HG03520 (cell line): Measurements from ENCODE around the gene ARAF.

Experiments
- ATAC-seq: cut with Tn5 transposase; IDR thresholded peaks from one replicate; pipeline ENCODE4 v1.9.1; 2021; ENCODE audit warnings: mild to moderate bottlenecking, moderate library complexity; ENCODE audit not compliant: unreplicated experiment

The ARAF gene

DNA sequence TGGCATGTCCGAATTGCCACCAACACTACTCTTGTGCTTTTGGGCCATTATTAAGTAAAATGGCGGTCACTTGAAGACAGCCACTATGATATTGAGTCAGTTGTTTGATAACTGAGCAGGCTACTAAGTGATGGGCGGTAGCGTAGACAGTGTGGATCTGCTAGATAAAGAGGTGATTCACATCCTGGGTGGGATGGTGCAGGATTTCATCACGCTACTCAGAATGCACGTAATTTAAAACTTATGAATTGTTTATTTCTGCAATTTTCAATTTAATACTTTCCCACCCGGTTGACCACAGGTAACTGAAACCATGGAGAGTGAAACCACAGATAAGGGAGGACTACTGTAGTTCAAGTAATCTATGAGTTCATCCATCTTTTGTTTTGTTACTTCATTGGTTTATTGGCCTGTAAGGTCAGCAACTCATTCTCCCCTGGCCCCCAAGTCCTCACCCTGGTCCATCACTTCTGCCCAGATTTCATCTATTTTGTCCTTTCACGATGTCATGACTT, 2.9 kb downstream of the ARAF start:
- ATAC-seq, result no peak

- ATAC-seq, result no peak
These were observed 3.6 kb downstream of the ARAF start for GRCh38 chrX:47564438-47565085.

GRCh38 chrX:47566841-47567240, 5.8 kb downstream of the ARAF start:
- no peak for ATAC-seq

- ATAC-seq, result no peak
These were observed 7.8 kb downstream of the ARAF start for GRCh38 chrX:47568656-47569295.

GRCh38 chrX:47570794-47571193, 9.8 kb downstream of the ARAF start:
- ATAC-seq, result no peak

GRCh38 chrX:47571215-47571614, 10.2 kb downstream of the ARAF start:
- ATAC-seq, result no peak

- no peak for ATAC-seq
These were observed 10.9 kb downstream of the ARAF start for GRCh38 chrX:47571896-47572295.

DNA sequence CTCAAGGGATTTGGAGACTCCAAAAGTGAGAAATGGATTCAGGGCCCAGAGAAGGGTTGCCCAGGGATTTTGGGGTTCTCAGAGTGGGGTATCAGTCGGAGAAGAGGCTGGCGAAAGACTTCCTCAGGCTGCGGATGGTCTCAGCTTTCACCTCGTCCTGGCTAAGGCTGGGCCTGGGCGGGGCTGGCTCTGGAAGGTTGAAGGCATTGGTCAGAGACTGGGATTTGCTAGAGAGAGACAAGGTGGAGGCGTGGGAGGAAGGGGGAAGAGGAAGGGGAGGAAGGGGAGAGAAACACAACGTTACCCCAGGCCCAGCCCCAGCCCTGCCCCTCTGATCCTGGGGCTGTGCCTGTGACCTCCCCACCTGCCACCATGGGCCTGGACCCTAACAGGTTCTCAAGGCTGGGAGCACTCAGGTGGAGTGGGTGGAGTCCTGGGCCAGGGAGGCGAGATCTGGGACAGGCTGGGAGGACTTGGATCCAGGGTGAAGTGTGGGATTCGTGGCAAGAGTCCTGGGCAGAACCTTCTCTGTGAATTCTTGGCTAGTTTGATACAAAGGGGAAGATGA, 11.9 kb downstream of the ARAF start:
- no peak for ATAC-seq

GRCh38 chrX:47573341-47574075, 12.5 kb downstream of the ARAF start:
- no peak for ATAC-seq

GRCh38 chrX:47574076-47574546, 13.1 kb downstream of the ARAF start:
- ATAC-seq, result no peak

- ATAC-seq, result no peak
These were observed 13.7 kb downstream of the ARAF start for GRCh38 chrX:47574547-47575301.

GRCh38 chrX:47576021-47576898, 15.3 kb downstream of the ARAF start:
- no peak for ATAC-seq

DNA sequence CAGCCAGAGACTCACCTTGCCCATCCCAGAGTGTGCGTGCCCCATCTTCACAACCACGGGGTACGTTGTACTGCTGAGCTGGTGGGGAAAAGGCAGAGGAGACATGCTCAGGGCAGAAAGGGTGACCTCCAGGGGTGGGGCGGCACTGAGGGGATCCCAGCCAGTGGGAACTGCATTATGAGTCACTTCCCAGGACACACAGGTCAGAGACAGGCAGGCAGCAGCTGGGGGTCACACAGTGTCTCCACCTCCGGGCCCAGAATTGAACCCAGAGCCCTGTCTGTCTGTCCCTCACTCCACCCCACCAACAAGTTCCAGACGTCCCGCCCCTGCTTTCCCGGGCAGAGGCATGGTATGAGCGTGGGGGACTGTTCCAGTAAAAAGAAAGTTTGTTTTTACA, 16.4 kb downstream of the ARAF start:
- ATAC-seq, result no peak

DNA sequence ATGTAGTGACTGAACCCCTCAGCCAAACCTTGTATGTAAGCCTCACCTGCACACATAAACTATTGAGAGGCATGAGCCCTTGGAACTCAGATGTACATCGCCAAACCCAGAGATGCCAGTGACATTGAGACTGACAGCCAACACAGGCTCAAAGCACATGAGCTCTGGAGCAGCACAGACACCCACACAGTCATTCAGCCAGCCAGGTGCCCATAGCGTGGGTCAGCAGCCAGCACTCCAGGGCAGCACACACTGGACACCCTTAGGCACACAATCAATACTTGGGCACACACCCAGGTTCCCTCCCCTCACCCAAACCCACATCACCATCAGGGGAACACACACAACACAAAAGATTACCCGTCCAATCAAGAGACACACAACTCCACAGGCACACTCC, 16.9 kb downstream of the ARAF start:
- ATAC-seq, result no peak

DNA sequence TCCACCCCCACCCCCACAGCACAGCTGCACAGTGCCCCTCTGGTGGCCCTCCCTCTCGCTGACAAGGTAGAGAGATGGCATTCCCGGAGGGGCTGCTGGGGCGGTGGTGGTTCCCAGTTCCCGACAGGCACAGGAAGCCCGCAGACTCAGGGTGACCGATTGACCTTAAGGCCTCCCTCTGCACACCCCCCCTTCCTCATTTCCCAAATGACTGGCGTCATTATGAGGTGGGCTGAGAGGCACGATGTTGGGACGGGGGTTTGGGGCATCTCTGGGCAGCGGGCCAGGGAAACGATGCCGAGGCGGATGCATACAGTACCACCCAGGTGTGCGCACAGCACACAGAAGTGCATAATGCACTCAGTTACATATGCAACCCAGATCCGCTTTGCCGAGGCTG, 17.7 kb downstream of the ARAF start:
- ATAC-seq, result no peak

- ATAC-seq, result no peak
These were observed 18.5 kb downstream of the ARAF start for GRCh38 chrX:47579537-47579936.

DNA sequence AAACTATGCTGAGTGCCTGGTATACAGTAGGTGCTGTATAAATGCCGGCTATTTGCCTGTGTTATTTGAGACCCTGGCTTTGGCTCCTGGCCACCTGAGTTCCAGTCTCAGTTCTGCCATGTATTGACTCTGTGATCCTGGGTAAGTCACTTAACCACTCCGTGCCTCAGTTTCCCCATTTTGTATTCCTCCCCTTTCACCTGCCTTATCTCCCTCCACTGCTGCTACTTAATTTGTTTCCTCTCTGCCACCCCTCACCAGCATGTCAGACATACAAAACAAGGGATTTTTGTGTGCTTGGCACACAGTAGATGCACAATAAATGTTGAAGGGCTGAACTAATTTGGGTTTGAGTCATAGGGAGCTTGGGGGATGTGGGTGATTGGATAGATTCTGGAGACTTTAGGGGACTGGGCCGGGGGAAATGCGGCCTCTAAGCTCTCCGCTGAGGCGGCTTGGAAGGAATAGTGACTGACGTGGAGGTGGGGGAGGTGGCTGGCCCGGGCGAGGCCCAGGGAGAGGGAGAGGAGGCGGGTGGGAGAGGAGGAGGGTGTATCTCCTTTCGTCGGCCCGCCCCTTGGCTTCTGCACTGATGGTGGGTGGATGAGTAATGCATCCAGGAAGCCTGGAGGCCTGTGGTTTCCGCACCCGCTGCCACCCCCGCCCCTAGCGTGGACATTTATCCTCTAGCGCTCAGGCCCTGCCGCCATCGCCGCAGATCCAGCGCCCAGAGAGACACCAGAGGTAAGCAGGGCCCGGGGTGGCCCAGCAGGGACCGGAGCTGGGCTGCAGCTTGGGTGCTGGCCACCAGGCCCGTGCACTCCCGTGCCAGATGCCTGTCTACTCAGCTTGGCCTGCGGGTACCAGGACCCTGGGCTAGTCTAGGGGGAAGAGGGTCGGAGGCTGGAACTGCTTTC, 21.0 kb downstream of the ARAF start, which contains the start of gene TIMP1:
TIMP1 (plus strand) TSS at position 706 of the 917 bp plus-strand sequence. CDS start 980 bp downstream, outside the sequence.
- ATAC-seq, result peak; percentile 76

DNA sequence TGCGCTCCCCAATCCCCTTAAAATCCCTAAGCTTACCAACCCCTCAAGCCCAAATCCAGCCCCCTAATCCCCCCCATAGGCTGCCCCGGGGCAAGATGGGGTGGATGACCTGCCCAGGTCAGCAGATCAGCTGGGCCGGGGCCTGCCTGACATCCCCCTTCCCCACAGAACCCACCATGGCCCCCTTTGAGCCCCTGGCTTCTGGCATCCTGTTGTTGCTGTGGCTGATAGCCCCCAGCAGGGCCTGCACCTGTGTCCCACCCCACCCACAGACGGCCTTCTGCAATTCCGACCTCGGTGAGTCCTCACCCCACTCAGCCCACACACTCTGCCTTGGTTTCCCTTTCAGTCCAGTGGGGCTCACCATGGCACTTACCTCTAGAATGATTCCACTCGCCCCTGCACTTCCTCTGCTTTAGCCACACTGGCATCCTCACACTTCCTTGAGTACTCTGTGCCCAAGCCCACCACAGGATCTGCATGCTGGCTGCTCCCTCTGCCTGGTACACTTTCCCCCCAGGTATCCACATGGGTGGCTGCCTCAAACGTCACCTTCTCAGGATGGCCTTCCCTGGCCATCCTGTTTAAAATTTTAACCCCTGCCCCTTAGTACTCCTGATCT, 22.3 kb downstream of the ARAF start:
- ATAC-seq, result no peak
